SIG-M5 treated with dmso at 0.1 percent for 504 hours (cell line): ENCODE data around the gene ARNT2.

Experiments used
- DNase-seq: peaks from one replicate; lab custom pipeline; 2025; ENCODE audit not compliant: unreplicated experiment; lab: John Stamatoyannopoulos, UW

ARNT2 gene

GRCh38 chr15:80590761-80591355 is 186.7 kb downstream of the ARNT2 start:
- DNase-seq: no peak

- DNase-seq: no peak
These were observed 187.3 kb downstream of the ARNT2 start for GRCh38 chr15:80591471-80591870.

- DNase-seq: no peak
These were observed 188.0 kb downstream of the ARNT2 start for GRCh38 chr15:80591938-80592825.

- no peak for DNase-seq
These were observed 189.4 kb downstream of the ARNT2 start for GRCh38 chr15:80593486-80594030.

GRCh38 chr15:80594091-80594889 is 190.1 kb downstream of the ARNT2 start:
- no peak for DNase-seq

- DNase-seq: no peak
These were observed 191.2 kb downstream of the ARNT2 start for GRCh38 chr15:80595396-80595795.

GRCh38 chr15:80596521-80596976 is 192.4 kb downstream of the ARNT2 start:
- no peak for DNase-seq

GRCh38 chr15:80597076-80597475 is 192.9 kb downstream of the ARNT2 start:
- DNase-seq: no peak

- DNase-seq: no peak
These were observed 195.2 kb downstream of the ARNT2 start for GRCh38 chr15:80599359-80599758.

- DNase-seq: no peak
These were observed 196.4 kb downstream of the ARNT2 start for GRCh38 chr15:80600626-80601025.

GRCh38 chr15:80601256-80601655 is 197.1 kb downstream of the ARNT2 start:
- no peak for DNase-seq

- DNase-seq: no peak
These were observed 200.7 kb downstream of the ARNT2 start for GRCh38 chr15:80604583-80605575.

- no peak for DNase-seq
These were observed 201.5 kb downstream of the ARNT2 start for GRCh38 chr15:80605591-80606150.

GRCh38 chr15:80606511-80607071 is 202.4 kb downstream of the ARNT2 start:
- no peak for DNase-seq

- no peak for DNase-seq
These were observed 203.3 kb downstream of the ARNT2 start for GRCh38 chr15:80607287-80607980.

- no peak for DNase-seq
These were observed 204.5 kb downstream of the ARNT2 start for GRCh38 chr15:80608688-80609087.

- no peak for DNase-seq
These were observed 204.9 kb downstream of the ARNT2 start for GRCh38 chr15:80609091-80609490.

- no peak for DNase-seq
These were observed 205.3 kb downstream of the ARNT2 start for GRCh38 chr15:80609512-80609946.
